HG03060 (cell line): Measurements from ENCODE around the gene CTNNBL1.
"Not testable (repeated sequence)": the region's sequence is repeated elsewhere in the genome, so short reads cannot be mapped to it uniquely, and the experiment has no call there.

Experiments
- ATAC-seq: cut with Tn5 transposase; IDR thresholded peaks from one replicate; pipeline ENCODE4 v1.9.1; 2021; ENCODE audit warnings: low read depth, moderate number of reproducible peaks; ENCODE audit not compliant: unreplicated experiment

Gene CTNNBL1

GRCh38 chr20:37693635-37694626 lies at the start of gene CTNNBL1:
Gene CTNNBL1 (plus strand): TSS chr20:37694030. CDS start chr20:37694123, 93 bp downstream.
- peak; percentile 50 for ATAC-seq

- ATAC-seq, result no peak
Measured at GRCh38 chr20:37644605-37645004, 49.2 kb upstream of the CTNNBL1 start.

DNA sequence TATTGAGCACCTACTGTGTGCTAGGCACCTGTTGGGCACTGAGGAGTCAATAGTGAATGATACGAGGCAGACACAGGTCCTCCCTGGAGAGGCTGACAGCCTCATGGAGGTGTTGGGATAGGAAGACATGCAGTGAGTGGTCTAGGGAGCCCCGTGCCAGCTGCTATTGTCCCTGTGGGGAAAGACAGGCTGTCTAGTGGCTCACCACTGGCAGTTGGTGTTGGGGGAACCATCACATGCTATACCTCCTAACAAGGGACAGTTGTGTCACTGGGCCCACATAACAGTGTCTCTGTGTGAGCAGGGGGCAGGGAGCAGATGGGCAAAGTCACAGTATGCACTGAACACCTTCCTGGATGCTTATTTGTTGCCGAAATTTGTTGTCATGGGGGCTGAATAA lies 45.9 kb upstream of the CTNNBL1 start:
- ATAC-seq, result no peak

GRCh38 chr20:37649017-37649416 lies 44.8 kb upstream of the CTNNBL1 start:
- no peak for ATAC-seq

GRCh38 chr20:37649676-37650370 lies 44.0 kb upstream of the CTNNBL1 start:
- no peak for ATAC-seq

DNA sequence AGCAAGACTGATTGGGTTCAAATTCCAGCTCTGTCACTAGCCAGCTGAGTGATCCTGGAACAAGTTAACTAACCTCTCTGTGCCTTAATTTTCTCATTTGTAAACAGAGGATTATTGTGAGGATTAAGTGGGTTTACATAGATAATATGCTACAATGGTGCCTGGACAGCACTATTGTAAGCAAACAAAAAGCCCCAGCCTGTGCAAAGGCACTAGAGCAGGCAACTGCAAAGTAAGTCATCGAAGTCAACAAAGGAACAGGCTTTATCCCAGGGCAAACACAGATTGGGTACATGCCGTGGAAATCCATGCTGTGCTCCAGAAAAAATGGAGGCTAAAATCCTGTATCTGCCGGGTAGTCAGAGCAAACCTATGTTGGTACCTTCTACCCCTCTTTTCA lies 43.2 kb upstream of the CTNNBL1 start:
- no peak for ATAC-seq

DNA sequence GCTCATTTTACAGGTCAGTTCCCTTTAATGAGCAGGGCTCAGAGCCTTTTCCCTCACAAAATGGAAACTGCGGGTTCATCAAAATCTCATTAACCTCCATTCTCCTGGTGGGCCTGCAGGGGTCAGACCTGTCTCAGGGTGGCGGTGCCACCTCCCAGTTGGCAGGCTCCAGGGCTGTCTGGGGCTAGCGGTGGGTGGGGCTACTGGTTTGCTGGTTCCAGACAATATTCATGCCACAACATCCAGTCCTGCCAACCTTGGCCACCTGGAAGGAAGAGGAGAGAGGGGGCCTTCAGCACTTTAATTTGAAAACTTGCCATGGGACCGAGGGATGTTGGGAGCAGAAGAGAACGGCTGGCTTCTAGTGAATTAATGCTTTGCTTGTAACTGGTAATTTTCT lies 41.9 kb upstream of the CTNNBL1 start:
- ATAC-seq, result no peak

GRCh38 chr20:37656945-37657344 lies 36.9 kb upstream of the CTNNBL1 start:
- no peak for ATAC-seq

- no peak for ATAC-seq
Measured at GRCh38 chr20:37657924-37658804, 35.7 kb upstream of the CTNNBL1 start.

DNA sequence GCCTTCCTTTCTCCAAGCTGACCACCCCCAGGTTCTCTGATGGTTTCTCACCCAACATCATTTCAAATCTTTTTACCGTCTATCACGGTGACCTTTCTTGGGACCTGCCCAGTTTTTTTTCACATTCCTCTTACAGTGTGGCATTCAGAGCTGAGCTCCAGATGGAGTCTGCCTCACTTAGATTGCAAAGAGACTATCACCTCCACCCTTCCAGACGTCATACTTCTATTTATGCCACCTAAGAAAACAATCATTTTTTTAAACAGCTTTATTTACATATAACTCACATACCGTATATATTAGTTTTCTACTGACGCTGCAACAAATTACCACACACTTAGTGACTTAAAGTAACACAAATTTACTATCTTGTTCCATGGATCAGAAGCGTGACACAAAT lies 32.3 kb upstream of the CTNNBL1 start:
- ATAC-seq, result no peak

DNA sequence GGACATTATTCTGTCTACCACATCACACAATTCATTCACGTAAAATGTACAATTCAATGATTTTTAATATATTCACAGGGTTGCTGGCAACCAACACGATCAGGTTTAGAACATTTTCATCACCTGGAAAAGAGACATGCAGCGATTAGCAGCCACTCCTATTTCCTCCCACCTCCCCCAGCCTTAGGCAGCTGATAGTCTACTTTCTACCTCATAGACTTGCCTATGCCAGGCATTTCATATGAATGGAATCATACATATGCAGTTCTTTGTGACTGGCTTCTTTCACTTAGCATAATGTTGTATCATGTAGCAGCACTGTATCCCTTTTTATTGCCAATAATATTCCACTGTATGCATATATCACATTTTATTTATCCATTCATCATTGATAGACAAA lies 31.5 kb upstream of the CTNNBL1 start:
- ATAC-seq, result no peak

DNA sequence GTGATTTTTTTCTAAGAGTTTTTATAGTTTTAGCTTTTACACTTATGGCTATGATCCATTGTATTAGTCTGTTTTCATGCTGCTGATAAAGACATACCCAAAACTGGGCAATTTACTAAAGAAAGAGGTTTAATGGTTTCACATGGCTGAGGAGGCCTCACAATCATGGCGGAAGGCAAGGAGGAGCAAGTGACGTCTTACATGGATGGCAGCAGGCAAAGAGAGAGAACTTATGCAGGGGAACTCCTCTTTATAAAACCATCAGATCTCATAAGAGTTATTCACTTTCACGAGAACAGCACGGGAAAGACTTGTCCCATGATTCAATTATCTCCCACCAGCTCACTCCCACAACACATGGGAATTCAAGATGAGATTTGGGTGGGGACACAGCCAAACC lies 29.2 kb upstream of the CTNNBL1 start:
- not testable (repeated sequence) for ATAC-seq

DNA sequence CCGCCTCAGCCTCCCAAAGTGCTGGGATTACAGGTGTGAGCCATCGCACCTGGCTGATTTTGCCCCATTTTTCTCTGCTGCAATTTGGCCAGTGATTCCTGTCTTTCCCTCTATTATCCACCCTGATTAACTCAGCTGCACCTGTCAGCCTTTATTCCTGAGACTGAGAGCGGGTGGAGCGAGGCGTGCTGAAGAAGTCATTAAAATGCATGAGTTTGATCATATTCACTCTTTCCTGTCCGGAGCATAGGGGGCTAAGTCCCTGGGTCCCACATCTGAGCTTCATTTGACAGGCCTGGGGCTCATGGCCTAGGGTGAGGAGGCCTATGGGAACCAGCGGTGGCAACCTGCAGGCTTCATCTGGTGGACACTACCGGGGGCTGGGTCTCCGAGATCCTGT lies 25.7 kb upstream of the CTNNBL1 start:
- no peak for ATAC-seq

GRCh38 chr20:37669062-37669772 lies 24.6 kb upstream of the CTNNBL1 start:
- ATAC-seq, result no peak

- no peak for ATAC-seq
Measured at GRCh38 chr20:37669773-37670236, 24.0 kb upstream of the CTNNBL1 start.

GRCh38 chr20:37670351-37670791 lies 23.5 kb upstream of the CTNNBL1 start:
- no peak for ATAC-seq

DNA sequence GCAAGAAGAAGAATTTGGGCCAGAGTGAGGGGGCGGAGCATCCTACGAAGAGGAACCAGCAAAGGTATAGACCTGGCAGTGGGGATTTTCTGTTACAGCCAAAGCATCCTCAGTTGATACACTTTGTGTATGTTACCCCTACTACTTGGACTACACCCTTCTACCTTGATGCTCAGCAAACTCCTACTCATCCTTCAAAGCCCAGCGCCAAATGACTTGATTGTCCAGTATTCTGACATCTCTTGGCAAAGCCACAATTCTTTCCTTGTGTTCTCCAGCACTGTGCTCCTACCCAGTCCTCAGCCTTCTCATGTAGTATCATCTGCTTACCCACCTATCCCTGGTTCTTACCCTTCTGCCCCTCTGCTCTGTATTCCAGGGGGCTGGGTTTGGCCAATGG lies 21.7 kb upstream of the CTNNBL1 start:
- no peak for ATAC-seq

DNA sequence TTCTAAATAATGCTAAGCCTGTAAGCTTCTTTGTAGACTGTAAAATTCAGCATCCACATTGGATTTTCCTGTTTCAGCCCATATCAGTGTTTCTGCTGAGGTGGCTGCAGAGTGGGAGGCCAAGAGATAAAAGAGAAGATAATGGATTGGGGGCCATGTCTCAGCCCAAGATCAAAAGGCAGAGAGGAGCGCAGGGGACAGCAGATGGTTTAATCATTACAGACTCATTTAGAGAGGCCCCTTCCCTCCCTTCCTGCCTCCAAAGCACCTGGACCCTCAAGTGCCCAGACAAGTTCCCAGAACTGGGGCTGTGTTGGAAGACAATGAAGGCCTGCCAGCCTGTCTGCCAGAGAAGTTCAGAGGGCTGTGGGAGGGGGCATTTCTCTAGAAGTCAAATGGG lies 20.4 kb upstream of the CTNNBL1 start:
- no peak for ATAC-seq

GRCh38 chr20:37676440-37676839 lies 17.4 kb upstream of the CTNNBL1 start:
- ATAC-seq, result no peak
